HG02623 (cell line): ENCODE measurements around the gene GRM4.

Experiments used
- ATAC-seq: cut with Tn5 transposase; IDR thresholded peaks from one replicate; pipeline ENCODE4 v1.9.1; 2021; ENCODE audit warnings: moderate library complexity; ENCODE audit not compliant: unreplicated experiment

GRM4 gene

GRCh38 chr6:34086558-34086957 is 59.3 kb downstream of the GRM4 start:
- no peak for ATAC-seq

GRCh38 chr6:34085453-34086170 is 60.3 kb downstream of the GRM4 start:
- ATAC-seq = no peak

GRCh38 chr6:34084591-34085290 is 61.1 kb downstream of the GRM4 start:
- no peak for ATAC-seq

- no peak for ATAC-seq
Measured at GRCh38 chr6:34082864-34083626, 62.8 kb downstream of the GRM4 start.

GRCh38 chr6:34082348-34082747 is 63.5 kb downstream of the GRM4 start:
- no peak for ATAC-seq

- no peak for ATAC-seq
Measured at GRCh38 chr6:34080357-34080756, 65.5 kb downstream of the GRM4 start.

- no peak for ATAC-seq
Measured at GRCh38 chr6:34079899-34080298, 66.0 kb downstream of the GRM4 start.

GRCh38 chr6:34075906-34076305 is 70.0 kb downstream of the GRM4 start:
- ATAC-seq = no peak

- no peak for ATAC-seq
Measured at GRCh38 chr6:34074064-34074742, 71.7 kb downstream of the GRM4 start.

GRCh38 chr6:34073540-34073939 is 72.3 kb downstream of the GRM4 start:
- no peak for ATAC-seq

- no peak for ATAC-seq
Measured at GRCh38 chr6:34072727-34073126, 73.2 kb downstream of the GRM4 start.

- no peak for ATAC-seq
Measured at GRCh38 chr6:34071884-34072379, 74.0 kb downstream of the GRM4 start.

GRCh38 chr6:34071136-34071883 is 74.6 kb downstream of the GRM4 start:
- ATAC-seq = no peak

- ATAC-seq = no peak
Measured at GRCh38 chr6:34070315-34071135, 75.4 kb downstream of the GRM4 start.

- ATAC-seq = no peak
Measured at GRCh38 chr6:34068462-34069044, 77.3 kb downstream of the GRM4 start.

- ATAC-seq = no peak
Measured at GRCh38 chr6:34067814-34068213, 78.1 kb downstream of the GRM4 start.

GRCh38 chr6:34066772-34067770 is 78.8 kb downstream of the GRM4 start:
- ATAC-seq = no peak

- ATAC-seq = no peak
Measured at GRCh38 chr6:34066218-34066571, 79.7 kb downstream of the GRM4 start.
